IMR-90 (cell line): ENCODE results near the gene C20orf173. TPM values are rescaled to one million over a fixed set of nuclear protein-coding genes. Genes with fewer than 3 reads are reported as not detected.

ENCODE experiments used
- ATAC-seq: fragments of 200-7000 bp; cut with Tn5 transposase; 2 replicates; pipeline ENCODE4 v1.9.1; 2020; ENCODE audit warnings: low read depth, mild to moderate bottlenecking, moderate library complexity
- BruUV-seq: library from RNA; stranded (reverse); fragments of 400-500 nt; replicated peaks from 2 replicates; lab custom pipeline; 2021; lab: Mats Ljungman, UMichigan
- CTCF ChIA-PET: fragments of 300-600 bp; formaldehyde crosslinking; extraction: SDS; loops from one replicate; lab custom pipeline; 2021; ENCODE audit warnings: antibody characterized with exemption; lab: Yijun Ruan, JAX
- POLR2A ChIA-PET: fragments of 300-600 bp; sonication (Branson Sonifier 250); formaldehyde crosslinking; loops from one replicate; lab custom pipeline; 2022; ENCODE audit warnings: antibody characterized with exemption; ENCODE audit not compliant: unreplicated experiment; lab: Charles Lee
- DNase-seq: peaks from one replicate; pipeline ENCODE4 v3.0.0; 2013
- H2AFZ ChIP-seq: replicated peaks from 2 replicates; pipeline ENCODE3; 2013; ENCODE audit warnings: low read length, mild to moderate bottlenecking; ENCODE audit not compliant: poor library complexity
- H2AK5ac ChIP-seq: 2 replicates; pipeline ENCODE4 v1.6.1; 2013; ENCODE audit warnings: low read depth, low read length, inconsistent platforms
- H2AK9ac ChIP-seq: replicated peaks from 2 replicates; pipeline ENCODE3; 2013; ENCODE audit warnings: mild to moderate bottlenecking, low read depth, low read length, moderate library complexity; ENCODE audit not compliant: poor library complexity
- H2BK120ac ChIP-seq: 2 replicates; pipeline ENCODE4 v1.6.1; 2013; ENCODE audit warnings: low read depth, low read length, inconsistent platforms
- H2BK15ac ChIP-seq: 3 replicates; pipeline ENCODE4 v1.6.1; 2013; ENCODE audit warnings: low read depth, low read length, inconsistent platforms
- H2BK20ac ChIP-seq: 2 replicates; pipeline ENCODE4 v1.6.1; 2013; ENCODE audit warnings: low read depth, mild to moderate bottlenecking, inconsistent platforms, low read length, moderate library complexity
- H2BK5ac ChIP-seq: 2 replicates; pipeline ENCODE4 v1.6.1; 2013; ENCODE audit warnings: mild to moderate bottlenecking, low read depth, low read length, inconsistent platforms; ENCODE audit not compliant: poor library complexity, severe bottlenecking
- H3K14ac ChIP-seq: replicated peaks from 2 replicates; pipeline ENCODE4 v1.6.1; 2013; ENCODE audit warnings: low read depth, low read length, inconsistent platforms
- H3K18ac ChIP-seq: 2 replicates; pipeline ENCODE4 v1.6.1; 2013; ENCODE audit warnings: low read depth, low read length, control low read depth
- H3K23ac ChIP-seq: 2 replicates; pipeline ENCODE4 v1.6.1; 2013; ENCODE audit warnings: low read depth, low read length, inconsistent platforms
- H3K27ac ChIP-seq: 2 replicates; pipeline ENCODE4 v1.5.1; 2013; ENCODE audit warnings: mild to moderate bottlenecking, control low read depth, low read length; ENCODE audit not compliant: insufficient read depth
- H3K27me3 ChIP-seq: 2 replicates; pipeline ENCODE4 v1.6.1; 2013; ENCODE audit warnings: low read length; ENCODE audit not compliant: control insufficient read depth, insufficient read depth
- H3K36me3 ChIP-seq: 2 replicates; pipeline ENCODE4 v1.6.1; 2013; ENCODE audit warnings: low read length, mixed read lengths; ENCODE audit not compliant: control insufficient read depth, insufficient read depth
- H3K4ac ChIP-seq: 2 replicates; pipeline ENCODE4 v1.6.1; 2013; ENCODE audit warnings: low read depth, low read length, inconsistent platforms
- H3K4me1 ChIP-seq: 2 replicates; pipeline ENCODE4 v1.6.1; 2013; ENCODE audit warnings: low read length, mixed read lengths; ENCODE audit not compliant: control insufficient read depth, insufficient read depth
- H3K4me2 ChIP-seq: 2 replicates; pipeline ENCODE4 v1.6.1; 2013; ENCODE audit warnings: low read depth, mild to moderate bottlenecking, control low read depth, low read length, moderate library complexity
- H3K4me3 ChIP-seq: 2 replicates; pipeline ENCODE4 v1.5.1; 2013; ENCODE audit warnings: low read depth, mild to moderate bottlenecking, control low read depth, low read length, moderate library complexity; ENCODE audit not compliant: insufficient read depth
- H3K56ac ChIP-seq: 2 replicates; pipeline ENCODE4 v1.6.1; 2013; ENCODE audit warnings: low read length, inconsistent platforms; ENCODE audit not compliant: insufficient read depth; ENCODE audit errors: extremely low read depth
- H3K79me1 ChIP-seq, 2 experiments: 2 replicates each; pipeline ENCODE4 v1.6.1; 2013; ENCODE audit warnings: low read length in 2 of 2, inconsistent platforms in 1 of 2, low read depth in 1 of 2
- H3K9ac ChIP-seq: 2 replicates; pipeline ENCODE4 v1.6.1; 2013; ENCODE audit warnings: low read depth, low read length, control low read depth
- H3K9me1 ChIP-seq: 2 replicates; pipeline ENCODE4 v1.6.1; 2013; ENCODE audit warnings: low read length, inconsistent platforms; ENCODE audit not compliant: insufficient read depth
- H3K9me3 ChIP-seq: 2 replicates; pipeline ENCODE4 v1.6.1; 2013; ENCODE audit warnings: low read length; ENCODE audit not compliant: control insufficient read depth, insufficient read depth
- H4K20me1 ChIP-seq: 2 replicates; pipeline ENCODE4 v1.6.1; 2013; ENCODE audit warnings: low read length, inconsistent platforms; ENCODE audit not compliant: insufficient read depth
- H4K5ac ChIP-seq: 2 replicates; pipeline ENCODE4 v1.6.1; 2013; ENCODE audit warnings: mild to moderate bottlenecking, low read depth, low read length, control low read depth
- H4K8ac ChIP-seq, 2 experiments: 2 replicates each; pipeline ENCODE4 v1.6.1; 2013; ENCODE audit warnings: low read depth in 2 of 2, low read length in 2 of 2, control low read depth in 1 of 2, inconsistent platforms in 1 of 2
- H4K91ac ChIP-seq: 2 replicates; pipeline ENCODE4 v1.6.1; 2013; ENCODE audit warnings: low read depth, low read length, inconsistent platforms; ENCODE audit not compliant: insufficient read depth
- BHLHE40 ChIP-seq: fragments of 150-350 bp; IDR thresholded peaks from 2 replicates; pipeline ENCODE4 v1.6.1; 2016; ENCODE audit warnings: mild to moderate bottlenecking, low read depth, low read length
- CEBPB ChIP-seq: IDR thresholded peaks from 2 replicates; pipeline ENCODE4 v1.6.1; 2012; ENCODE audit warnings: low read depth, low read length, improper control_type of control experiment
- CHD1 ChIP-seq: IDR thresholded peaks from 2 replicates; pipeline ENCODE4 v1.6.1; 2012; ENCODE audit warnings: low read depth, low read length, improper control_type of control experiment
- CTCF ChIP-seq: conservative IDR thresholded peaks from 2 replicates; pipeline ENCODE4 v1.5.1; 2012; ENCODE audit warnings: mild to moderate bottlenecking, low read depth, low read length, improper control_type of control experiment
- FOS ChIP-seq: fragments of 150-350 bp; IDR thresholded peaks from 2 replicates; pipeline ENCODE4 v1.6.1; 2016; ENCODE audit warnings: low read depth, low read length
- MAFK ChIP-seq: IDR thresholded peaks from 2 replicates; pipeline ENCODE4 v1.6.1; 2012; ENCODE audit warnings: low read depth, low read length, improper control_type of control experiment
- RAD21 ChIP-seq: IDR thresholded peaks from 2 replicates; pipeline ENCODE4 v1.6.1; 2012; ENCODE audit warnings: low read length, improper control_type of control experiment
- RCOR1 ChIP-seq: IDR thresholded peaks from 2 replicates; pipeline ENCODE4 v1.6.1; 2012; ENCODE audit warnings: mild to moderate bottlenecking, low read length, improper control_type of control experiment; ENCODE audit not compliant: insufficient replicate concordance
- SMC3 ChIP-seq: fragments of 150-350 bp; IDR thresholded peaks from 2 replicates; pipeline ENCODE4 v1.6.1; 2016; ENCODE audit warnings: low read depth, mild to moderate bottlenecking, antibody characterized with exemption, low read length, moderate library complexity
- WGBS, 2 experiments: methylation state at CpG; one replicate each; pipeline versions ENCODE4 v1.1.5 to v1.1.7; 2013; ENCODE audit warnings: missing lambda C conversion rate in 2 of 2; ENCODE audit not compliant: insufficient read length in 1 of 2; ENCODE audit errors: extremely low coverage in 2 of 2; 5-methylcytosine and 5-hydroxymethylcytosine counted together
- dilution Hi-C: fragments of 300-500 bp; cut with HindIII; formaldehyde crosslinking; loops from one replicate; pipeline ENCODE4 v1.14.3; 2018; ENCODE audit warnings: low sequenced_read_pairs; ENCODE audit not compliant: unreplicated experiment
- in situ Hi-C: fragments of 300-500 bp; cut with MboI; formaldehyde crosslinking; loops from 3 replicates; pipeline ENCODE4 v1.14.3; 2019; ENCODE audit warnings: low sequenced_read_pairs, inconsistent platforms, mixed read lengths
- intact Hi-C: fragments of 100-400 bp; cut with micrococcal nuclease; formaldehyde crosslinking; loops from 2 replicates; pipeline ENCODE4 v1.10.0; 2022
- polyA plus RNA-seq, 3 experiments: library from polyadenylated mRNA; depleted of rRNA; stranded (reverse); fragments of >200 nt; gene quantifications; 2 replicates each; pipeline ENCODE4 v1.2.3, GENCODE V29; 2012; ENCODE audit warnings: low replicate concordance in 1 of 3
- total RNA-seq: library from RNA; depleted of rRNA; stranded (reverse); fragments of >200 nt; gene quantifications from 2 replicates; pipeline ENCODE4 v1.2.3, GENCODE V29; 2012

The C20orf173 gene
- total and polyA plus RNA-seq, 2 of the 4 experiments (the other 2 are of a cell fraction) = not detected

DNA sequence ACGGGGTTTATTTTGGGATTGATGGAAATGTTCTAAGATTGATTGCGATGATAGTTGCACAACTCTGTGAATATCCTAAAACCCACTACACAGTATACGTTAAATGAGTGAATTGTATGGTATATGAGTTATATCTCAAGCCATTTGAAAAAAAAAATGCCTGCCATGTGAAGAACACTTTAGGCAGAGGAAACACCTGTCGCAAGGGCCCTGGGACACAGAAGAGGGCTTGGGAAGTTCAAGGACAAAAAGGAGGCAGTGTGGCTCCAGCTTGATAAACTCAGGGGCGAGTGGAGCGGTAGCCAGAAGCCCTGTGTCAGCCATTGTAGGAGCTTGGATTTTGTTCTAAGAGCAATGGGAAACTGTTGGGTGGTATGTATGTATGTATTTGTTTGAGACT lies 37.1 kb downstream of the C20orf173 start:
- Histone ChIP-seq H2BK15ac (no peak overlapping the region), H2AK9ac (no peak overlapping the region), H3K14ac (no peak overlapping the region), H4K91ac (no peak overlapping the region), H3K36me3 (peaks cover 58% of the 10 kb centered on the region), H3K4ac (no peak overlapping the region), H2BK5ac (no peak overlapping the region), H2AFZ (no peak overlapping the region), H3K9me1 (no peaks in the 10 kb centered on the region), H3K56ac (no peak overlapping the region), H4K5ac (no peak overlapping the region), H4K8ac (no peak overlapping the region), H2BK20ac (no peak overlapping the region), H4K20me1 (no peaks in the 10 kb centered on the region), H2BK120ac (no peak overlapping the region), H3K9ac (no peak overlapping the region), H3K79me1 (peaks cover 0 to 3% of the 10 kb centered on the region in 2 experiments; a peak in 2 of 4 replicates), H3K4me1 (no peaks in the 10 kb centered on the region), H3K27me3 (no peaks in the 10 kb centered on the region), H3K4me3 (no peak overlapping the region), H2AK5ac (no peak overlapping the region), H3K23ac (no peak overlapping the region), H3K9me3 (no peaks in the 10 kb centered on the region), H3K18ac (no peak overlapping the region), H3K27ac (no peak overlapping the region), H3K4me2 (no peak overlapping the region)
- dilution Hi-C loops = no loop called here
- WGBS, 2 experiments = 87% methylated on average over 3 of the region's 6 CpGs; no CpG with 5 or more reads in 1 of the 2 experiments
- no TSS peak for BruUV-seq
- POLR2A ChIA-PET = no interaction called here
- DNase-seq = no peak
- in situ Hi-C loops = no loop called here
- no peak for ATAC-seq
- CTCF ChIA-PET = no interaction called here
- intact Hi-C loops = no loop called here
- TF ChIP-seq SMC3 (no peak), FOS (no peak), CEBPB (no peak), MAFK (no peak), CTCF (no peak), RAD21 (no peak), BHLHE40 (no peak), CHD1 (no peak), RCOR1 (no peak)
